ENCODE data around the gene TNNT2. TPM values are rescaled to one million over a fixed set of nuclear protein-coding genes. Genes with fewer than 3 reads are reported as not detected.

The TNNT2 gene
- total RNA-seq, 4 donors from 2014 or later, result 6.6 to 128 (median 45.7) TPM

GRCh38 chr1:201309416-201309815 lies 68.1 kb downstream of the TNNT2 start:
- H3K9me3 ChIP-seq, result no peaks in the 10 kb centered on the region
- peak overlapping the region in 1 of 4 donors; percentile 44 for H3K27ac ChIP-seq
- TF ChIP-seq EP300 (IDR thresholded peaks at IDR 0.05) (peak in 1 of 2 donors; percentile 44), POLR2A (IDR thresholded peaks at IDR 0.05) (no peak)
- peaks cover 0 to 20% (median 0%) of the 10 kb centered on the region in 4 donors for H3K4me1 ChIP-seq
- DNase-seq (ENCODE audit: low spot score in 2 of 2), result peak; percentile 34 to 51
- H3K4me3 ChIP-seq, result no peak overlapping the region
- peaks cover 0 to 16% of the 10 kb centered on the region in 2 donors for H3K27me3 ChIP-seq
- WGBS, 2 donors, result 9 to 20% methylated on average over 5 to 9 of the region's 9 CpGs
- no peaks in the 10 kb centered on the region for H3K36me3 ChIP-seq

Other genes starting within 250 kb of the TNNT2 start
- gene TMEM9, start 223.2 kb downstream of the TNNT2 start, total RNA-seq, result 10 to 100 TPM; 57.9 to 73.9 (median 66.3) TPM
- gene IGFN1, start 186.9 kb downstream of the TNNT2 start, total RNA-seq, result not detected
- under 1 TPM in 3 of 4 donors, not detected in 1; 0.22 to 0.90 (median 0.39) TPM for gene PKP1, start 94.2 kb downstream of the TNNT2 start, total RNA-seq
- gene LAD1, start 21.6 kb upstream of the TNNT2 start, total RNA-seq, result not detected
- 1 to 10 TPM in 1 of 4 donors, under 1 TPM in 1, not detected in 2; under 0.01 to 3.5 TPM for gene TNNI1, start 44.0 kb upstream of the TNNT2 start, total RNA-seq
- gene PHLDA3, start 91.5 kb upstream of the TNNT2 start, total RNA-seq, result 100 to 1,000 TPM; 243 to 301 (median 271) TPM
- 1,000 to 10,000 TPM in 3 of 4 donors, 100 to 1,000 TPM in 1; 548 to 1,751 (median 1,444) TPM for gene CSRP1, start 129.4 kb upstream of the TNNT2 start, total RNA-seq
- 10 to 100 TPM; 22.9 to 49.2 (median 34.2) TPM for gene NAV1, start 161.4 kb upstream of the TNNT2 start, total RNA-seq

Measured in tibial nerve (tissue), 4 donors.